ENCODE measurements around the gene VPS35.

VPS35 gene

DNA sequence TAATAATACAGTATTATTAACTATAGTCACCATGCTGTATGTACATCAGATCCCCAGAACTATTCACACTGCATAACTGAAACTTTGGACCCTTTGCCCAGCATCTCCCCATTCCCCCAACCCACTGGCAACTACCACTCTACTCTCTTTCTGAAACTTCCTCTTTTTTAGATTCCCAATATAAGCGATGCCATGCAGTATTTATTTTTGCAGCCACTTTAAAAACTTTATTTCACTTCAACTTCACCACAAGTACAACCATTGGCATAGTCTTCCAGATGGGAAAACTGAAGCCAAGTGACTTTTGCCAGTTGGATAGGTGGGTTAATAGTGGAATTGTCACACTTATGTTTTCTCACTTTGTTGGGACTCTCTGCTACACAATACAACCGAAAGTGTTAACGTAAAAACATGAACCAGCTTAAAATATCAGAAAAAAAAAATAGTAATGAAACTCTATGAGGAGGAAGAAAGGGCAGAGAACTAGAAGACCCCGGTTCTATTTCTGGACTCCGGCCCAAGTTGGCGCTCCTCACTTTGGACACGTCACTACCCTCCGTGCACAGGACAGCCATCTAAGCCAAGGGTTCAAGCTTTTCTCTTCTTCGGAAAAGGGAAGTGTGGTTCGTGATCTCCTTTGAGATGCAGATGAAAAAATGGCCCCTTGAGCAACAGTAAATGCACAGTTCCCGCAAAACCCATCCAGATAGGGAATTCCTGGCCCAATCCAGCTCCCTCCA, 68.5 kb downstream of the VPS35 start:
- FAIRE-seq (no peak), DNase-seq (ENCODE audit: insufficient read length, low spot score) (no peak)
- TF ChIP-seq, protein P1, sequence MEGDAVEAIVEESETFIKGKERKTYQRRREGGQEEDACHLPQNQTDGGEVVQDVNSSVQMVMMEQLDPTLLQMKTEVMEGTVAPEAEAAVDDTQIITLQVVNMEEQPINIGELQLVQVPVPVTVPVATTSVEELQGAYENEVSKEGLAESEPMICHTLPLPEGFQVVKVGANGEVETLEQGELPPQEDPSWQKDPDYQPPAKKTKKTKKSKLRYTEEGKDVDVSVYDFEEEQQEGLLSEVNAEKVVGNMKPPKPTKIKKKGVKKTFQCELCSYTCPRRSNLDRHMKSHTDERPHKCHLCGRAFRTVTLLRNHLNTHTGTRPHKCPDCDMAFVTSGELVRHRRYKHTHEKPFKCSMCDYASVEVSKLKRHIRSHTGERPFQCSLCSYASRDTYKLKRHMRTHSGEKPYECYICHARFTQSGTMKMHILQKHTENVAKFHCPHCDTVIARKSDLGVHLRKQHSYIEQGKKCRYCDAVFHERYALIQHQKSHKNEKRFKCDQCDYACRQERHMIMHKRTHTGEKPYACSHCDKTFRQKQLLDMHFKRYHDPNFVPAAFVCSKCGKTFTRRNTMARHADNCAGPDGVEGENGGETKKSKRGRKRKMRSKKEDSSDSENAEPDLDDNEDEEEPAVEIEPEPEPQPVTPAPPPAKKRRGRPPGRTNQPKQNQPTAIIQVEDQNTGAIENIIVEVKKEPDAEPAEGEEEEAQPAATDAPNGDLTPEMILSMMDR (IDR thresholded peaks at IDR 0.05; ENCODE audit: insufficient read depth, missing control alignments) = no peak

DNA sequence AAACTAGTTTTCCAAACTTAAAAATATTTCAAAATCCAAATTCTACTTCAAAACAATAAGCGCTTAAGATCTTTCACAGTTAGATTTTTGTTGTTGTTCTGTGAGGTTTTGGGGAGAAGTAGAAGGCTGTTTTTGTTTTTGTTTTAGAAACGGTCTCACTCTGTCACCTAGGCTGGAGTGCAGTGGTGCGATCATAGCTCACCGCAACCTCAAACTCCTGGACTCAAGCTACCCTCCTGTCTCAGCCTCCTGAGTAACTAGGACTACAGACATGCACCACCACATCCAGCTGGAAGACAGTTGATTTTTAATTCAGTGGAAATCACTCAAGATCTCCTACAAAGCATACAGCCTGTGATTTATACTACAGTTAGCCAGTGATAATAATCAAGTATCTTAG, 70.5 kb downstream of the VPS35 start:
- DNase-seq (ENCODE audit: insufficient read length, low spot score) = no peak
- TF ChIP-seq, protein P1 (IDR thresholded peaks at IDR 0.05; ENCODE audit: insufficient read depth, missing control alignments) = no peak
- no peak for FAIRE-seq

DNA sequence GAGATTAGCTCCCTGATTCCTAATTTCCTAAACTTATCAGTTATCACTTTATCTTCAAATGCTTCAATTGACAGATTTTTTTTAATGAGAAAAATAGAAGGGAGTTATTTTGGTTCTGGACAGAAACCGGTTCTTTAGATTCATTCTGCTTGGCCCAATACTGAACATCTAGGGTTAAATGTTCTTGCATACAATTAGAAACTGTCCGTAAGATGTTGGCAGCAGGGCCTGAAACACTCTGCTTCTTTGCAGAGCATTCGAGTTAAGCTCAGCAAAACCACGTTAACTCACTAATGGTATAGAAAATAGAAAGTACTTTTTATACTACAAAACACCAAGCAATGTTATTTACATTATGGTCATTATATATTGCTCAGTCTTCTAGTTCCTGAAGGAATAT, 75.0 kb downstream of the VPS35 start:
- no peak for DNase-seq (ENCODE audit: insufficient read length, low spot score)
- FAIRE-seq = no peak
- TF ChIP-seq, protein P1 (IDR thresholded peaks at IDR 0.05; ENCODE audit: insufficient read depth, missing control alignments) = no peak

DNA sequence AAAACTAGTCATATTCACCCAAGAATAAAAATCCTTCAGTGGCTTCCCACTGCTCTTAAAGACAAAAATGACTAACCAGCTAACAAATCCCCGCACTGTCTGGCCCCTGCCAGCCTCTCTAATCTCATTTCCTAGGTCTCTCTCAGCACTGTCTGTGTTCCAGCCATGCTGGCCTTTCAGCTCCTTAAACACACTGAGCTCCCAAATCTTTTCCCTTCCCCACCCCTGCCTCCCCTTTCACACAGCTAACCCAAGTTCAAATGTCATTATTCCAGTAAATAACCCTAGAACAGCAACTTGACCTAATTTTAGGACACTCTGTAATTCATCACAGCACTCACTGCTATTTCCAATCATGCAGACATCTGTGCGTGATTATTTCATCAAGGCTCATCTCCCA, 75.6 kb downstream of the VPS35 start:
- DNase-seq (ENCODE audit: insufficient read length, low spot score) = no peak
- no peak for FAIRE-seq
- TF ChIP-seq, protein P1 (IDR thresholded peaks at IDR 0.05; ENCODE audit: insufficient read depth, missing control alignments) = no peak

DNA sequence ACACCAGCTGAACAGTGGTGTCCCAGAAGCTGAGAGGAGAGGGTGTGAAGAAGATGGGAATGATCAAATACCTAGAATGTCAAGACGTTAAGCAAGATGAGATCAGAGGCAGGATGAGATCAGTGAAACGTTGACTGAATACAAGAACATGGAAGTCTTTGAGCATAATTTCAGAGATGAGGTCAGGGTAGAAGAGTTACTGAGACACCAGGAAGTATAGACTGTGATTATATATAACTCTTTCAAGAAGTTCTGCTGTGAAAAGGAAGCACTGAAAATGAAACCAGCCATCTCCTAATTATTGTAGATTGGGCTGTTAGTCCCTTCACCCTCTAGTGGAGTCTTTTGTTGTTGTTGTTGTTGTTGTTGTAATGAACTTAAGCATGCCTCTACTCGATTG, 76.9 kb downstream of the VPS35 start:
- no peak for FAIRE-seq

DNA sequence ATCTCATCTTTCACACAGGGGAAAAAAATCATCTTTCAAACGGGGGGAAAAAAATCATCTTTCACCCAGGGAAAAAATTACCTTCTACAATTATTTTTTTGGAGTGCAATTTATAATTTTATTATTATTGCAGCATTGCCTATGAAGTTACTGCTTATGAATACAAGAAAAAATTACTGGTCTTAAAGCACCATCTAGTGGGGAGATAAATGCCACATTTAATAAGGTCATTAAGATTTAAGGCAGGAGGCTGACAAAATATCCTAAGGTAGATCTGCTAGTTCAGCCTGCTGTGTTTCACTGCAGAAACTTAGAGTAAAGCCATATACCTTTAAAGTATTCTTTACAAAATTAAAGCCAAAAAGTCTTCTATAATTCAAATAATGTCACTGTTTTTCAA, 81.4 kb downstream of the VPS35 start:
- DNase-seq (ENCODE audit: insufficient read length, low spot score) = no peak
- TF ChIP-seq, protein P1 (IDR thresholded peaks at IDR 0.05; ENCODE audit: insufficient read depth, missing control alignments) = peak; percentile 56
- FAIRE-seq = no peak

More for the DNA sequence above, 76.9 kb downstream of the VPS35 start:
- no peak for DNase-seq (ENCODE audit: insufficient read length, low spot score)
- TF ChIP-seq, protein P1 (IDR thresholded peaks at IDR 0.05; ENCODE audit: insufficient read depth, missing control alignments) = no peak

DNA sequence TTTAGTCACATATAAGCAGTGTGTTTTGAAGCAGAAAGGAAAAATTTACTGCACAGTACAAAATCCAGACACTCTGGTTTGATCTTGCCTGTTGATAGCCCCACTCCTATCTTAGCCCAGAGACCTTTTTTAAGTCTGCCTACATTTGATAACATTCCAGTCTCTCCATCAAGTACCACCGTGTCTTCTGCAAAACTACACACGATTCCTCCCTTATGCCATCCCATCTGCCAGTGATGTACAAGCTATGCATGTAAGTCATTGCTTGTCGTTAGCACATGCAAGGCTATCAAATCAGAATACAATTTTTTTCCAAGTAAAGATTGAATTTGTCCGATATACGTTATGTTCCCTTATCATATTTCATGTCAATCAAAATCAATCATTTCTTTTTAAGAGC, 82.7 kb downstream of the VPS35 start:
- FAIRE-seq (no peak), DNase-seq (ENCODE audit: insufficient read length, low spot score) (no peak)
- TF ChIP-seq, protein P1 (IDR thresholded peaks at IDR 0.05; ENCODE audit: insufficient read depth, missing control alignments) = no peak
